ENCODE measurements around the gene MOGAT3.
"Not testable (repeated sequence)": the region's sequence is repeated elsewhere in the genome, so short reads cannot be mapped to it uniquely, and the experiment has no call there.

The MOGAT3 gene

DNA sequence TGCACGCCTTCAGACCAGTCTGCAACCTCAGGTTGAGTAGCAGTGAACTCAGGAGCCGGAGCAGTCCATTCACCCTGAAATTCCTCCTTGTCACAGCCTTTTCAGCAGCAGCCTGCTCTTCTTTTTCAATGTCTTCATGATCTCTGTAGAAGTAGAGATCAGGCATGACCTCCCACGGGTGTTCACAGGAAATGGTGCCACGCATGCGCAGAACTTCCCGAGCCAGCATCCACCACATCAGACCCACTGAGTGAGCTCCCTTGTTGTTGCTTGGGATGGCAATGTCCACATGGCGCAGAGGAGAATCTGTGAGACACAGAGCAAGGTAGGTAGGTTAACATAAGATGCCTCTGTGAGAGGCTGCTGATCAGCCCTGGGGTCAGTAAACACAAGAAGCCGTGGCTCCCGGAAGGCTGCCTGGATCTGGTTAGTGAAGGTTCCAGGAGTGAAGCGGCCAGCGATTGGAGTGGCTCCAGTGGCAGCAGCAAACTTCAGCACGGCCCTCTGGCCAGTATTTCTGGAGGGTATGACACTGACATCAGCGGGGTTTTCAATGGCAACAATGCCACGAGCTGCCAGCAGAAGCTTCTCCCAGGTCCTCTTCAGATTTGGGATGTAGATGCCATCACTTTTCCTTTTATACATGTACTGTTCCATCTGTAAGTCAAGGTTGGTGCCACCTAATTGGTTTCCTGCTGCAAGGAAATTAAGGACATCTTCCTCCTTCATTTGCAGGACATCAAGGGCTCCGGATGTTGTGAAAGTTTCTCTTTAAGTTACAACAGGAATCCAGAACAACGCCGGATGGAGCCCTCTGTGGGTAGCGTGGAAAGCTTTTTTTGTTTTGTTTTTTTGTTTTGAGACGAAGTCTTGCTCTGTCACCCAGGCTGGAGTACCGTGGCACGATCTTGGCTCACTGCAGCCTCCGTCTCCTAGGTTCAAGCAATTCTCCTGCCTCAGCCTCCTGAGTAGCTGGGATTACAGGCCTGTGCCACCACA, 3.2 kb upstream of the MOGAT3 start:
- not testable (repeated sequence) for FAIRE-seq; DNase-seq (ENCODE audit: low spot score)

DNA sequence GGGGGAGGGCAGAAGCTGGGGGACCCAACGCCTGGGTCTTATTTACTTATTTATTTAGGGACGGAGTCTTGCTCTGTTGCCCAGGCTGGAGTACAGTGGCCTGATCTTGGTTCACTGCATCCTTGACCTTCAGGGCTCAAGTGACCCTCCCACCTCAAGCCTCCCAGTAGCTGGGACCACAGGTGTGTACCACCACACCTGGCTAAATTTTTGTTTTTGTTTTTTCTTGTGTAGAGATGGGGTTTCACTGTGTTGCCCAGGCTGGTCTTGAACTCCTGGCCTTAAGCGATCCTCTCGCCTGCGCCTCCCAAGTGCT, 1.7 kb upstream of the MOGAT3 start:
- DNase-seq (ENCODE audit: low spot score): no peak
- no peak for FAIRE-seq

DNA sequence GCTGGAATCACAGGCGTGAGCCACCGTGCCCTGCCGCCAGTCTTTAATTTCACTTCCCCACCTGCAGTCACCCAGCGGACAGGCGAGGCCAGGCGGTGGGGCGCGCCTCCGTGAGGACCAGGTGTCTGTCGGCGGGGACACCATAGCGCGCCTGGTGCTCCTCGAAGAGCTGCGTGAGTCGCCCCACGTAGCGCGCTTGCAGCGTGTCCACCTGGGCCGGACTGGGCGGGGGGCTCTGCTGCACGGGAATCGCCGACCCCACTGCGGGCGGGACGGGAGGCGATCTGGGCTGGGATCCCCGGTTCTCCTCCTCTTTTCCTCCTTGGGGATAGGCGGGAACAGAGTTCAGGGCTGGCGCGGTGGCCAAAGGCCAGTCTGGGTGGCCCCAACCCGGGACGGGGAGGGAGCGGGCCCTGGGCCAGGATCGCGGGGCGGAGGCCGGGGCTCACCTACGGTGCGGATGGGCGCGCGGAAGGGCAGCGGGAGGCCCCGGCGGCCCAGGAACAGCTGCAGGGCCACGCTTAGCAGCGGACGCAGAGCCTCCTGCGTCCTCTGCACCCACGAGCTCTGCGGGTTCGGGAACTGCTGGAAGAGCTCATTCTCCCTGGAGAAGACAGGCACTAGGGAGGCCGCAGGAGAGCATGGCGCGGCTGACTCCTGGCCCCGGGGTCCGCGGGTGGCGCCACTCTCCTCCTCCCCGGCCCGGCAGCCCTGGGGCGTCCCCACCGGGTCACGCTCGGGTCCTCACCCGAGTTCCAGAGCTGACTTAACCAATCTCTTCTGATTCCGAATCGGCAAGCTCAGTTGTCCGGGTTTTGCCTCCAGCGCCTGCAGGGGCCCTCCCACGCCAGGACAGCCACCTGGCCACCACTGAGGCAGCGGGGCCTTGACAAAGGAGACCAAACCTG, 1.1 kb upstream of the MOGAT3 start:
- FAIRE-seq (no peak), DNase-seq (ENCODE audit: low spot score) (no peak)

DNA sequence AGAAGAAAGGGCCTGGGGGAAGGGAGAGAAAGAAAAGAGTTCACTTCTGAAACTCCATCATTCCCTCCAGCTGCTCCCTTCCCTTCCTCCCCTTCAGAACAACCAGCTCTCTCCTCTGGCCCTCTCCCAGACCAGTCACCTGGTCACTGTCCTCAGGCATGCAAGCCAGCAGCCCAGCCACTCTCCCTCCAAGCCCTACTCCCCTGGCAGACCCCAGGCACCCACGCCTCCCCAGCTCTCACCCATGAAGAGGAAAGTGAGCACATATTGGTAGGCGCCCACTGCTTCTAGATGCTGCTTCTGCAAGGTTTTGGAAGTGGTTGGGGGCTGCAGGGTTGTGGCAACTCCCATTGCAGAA, 353 bp downstream of the MOGAT3 start:
- FAIRE-seq: no peak
- DNase-seq (ENCODE audit: low spot score): no peak

DNA sequence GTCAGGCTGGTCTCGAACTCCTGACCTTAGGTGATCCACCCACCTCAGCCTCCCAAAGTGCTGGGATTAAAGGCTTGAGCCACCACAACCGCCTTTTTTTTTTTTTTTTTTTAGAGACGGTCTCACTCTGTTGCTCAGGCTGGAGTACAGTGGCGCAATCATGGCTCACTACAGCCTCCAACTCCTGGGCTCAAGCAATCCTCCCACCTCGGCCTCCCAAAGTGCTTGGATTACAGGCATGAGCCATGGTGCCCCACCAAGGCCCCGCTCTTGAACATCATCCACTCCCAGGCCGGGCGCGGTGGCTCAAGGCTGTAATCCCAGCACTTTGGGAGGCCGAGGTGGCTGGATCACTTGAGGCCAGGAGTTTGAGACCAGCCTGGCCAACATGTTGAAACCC, 1.3 kb downstream of the MOGAT3 start:
- not testable (repeated sequence) for DNase-seq (ENCODE audit: low spot score); FAIRE-seq

DNA sequence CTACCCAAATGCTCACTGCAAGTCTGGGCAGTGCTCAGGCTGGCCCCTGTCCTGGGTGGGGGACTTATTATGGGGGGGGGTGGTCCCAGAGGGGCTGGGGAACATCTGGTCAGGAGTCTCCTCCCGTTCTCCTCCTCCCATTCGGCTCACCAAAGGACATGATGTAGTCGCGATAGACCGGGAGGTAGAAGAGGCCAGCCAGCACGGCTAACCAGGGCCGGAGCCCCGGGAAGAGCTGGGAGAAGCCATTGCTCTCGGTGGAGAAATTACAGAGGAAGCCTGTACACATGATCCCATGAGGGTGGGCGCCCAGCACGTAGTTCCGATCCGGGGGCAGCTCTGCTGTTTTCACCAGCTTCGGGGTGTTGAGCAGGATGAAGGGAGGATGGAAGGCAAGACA, 2.4 kb downstream of the MOGAT3 start:
- FAIRE-seq: no peak
- no peak for DNase-seq (ENCODE audit: low spot score)

DNA sequence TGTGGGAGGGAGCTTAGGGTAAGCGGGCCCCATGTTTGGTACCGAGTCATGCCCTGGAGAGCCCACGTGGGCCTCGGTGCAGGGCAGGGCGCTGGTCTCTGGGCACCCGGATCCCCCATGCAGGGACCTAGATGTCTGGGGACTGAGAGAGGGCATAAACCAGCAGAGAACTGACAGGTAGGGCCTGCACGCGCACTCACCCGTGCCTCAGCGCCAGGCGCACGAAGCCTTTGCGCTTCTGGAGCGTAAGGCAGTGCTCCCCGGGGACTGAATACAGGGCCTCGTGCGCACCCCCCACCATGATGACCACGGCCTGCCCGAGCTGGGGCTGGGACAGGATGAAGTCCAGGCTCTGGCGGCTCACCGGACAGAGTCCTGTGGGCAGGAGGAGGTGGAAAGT, 2.8 kb downstream of the MOGAT3 start:
- no peak for FAIRE-seq
- DNase-seq (ENCODE audit: low spot score): no peak

DNA sequence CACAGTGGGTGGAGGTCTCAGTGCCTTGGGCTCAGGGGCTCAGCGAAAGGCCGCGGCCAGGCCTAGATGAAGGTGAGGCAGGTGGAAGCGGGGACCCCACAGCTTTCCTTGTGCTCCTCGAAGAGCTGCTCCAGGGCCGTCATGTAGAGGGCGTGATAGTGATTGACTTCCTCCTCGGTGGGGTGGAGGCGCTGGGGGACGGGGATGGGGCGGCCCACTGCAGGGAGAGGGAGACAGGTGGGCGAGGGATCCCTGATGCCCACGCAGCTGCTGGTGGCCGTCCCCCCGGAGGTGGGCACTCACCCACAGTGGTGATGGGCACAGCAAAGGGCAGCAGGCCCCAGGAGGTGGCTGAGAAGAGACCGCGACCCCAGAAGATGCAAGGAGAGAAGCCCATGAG, 5.0 kb downstream of the MOGAT3 start:
- DNase-seq (ENCODE audit: low spot score) (no peak), FAIRE-seq (no peak)

DNA sequence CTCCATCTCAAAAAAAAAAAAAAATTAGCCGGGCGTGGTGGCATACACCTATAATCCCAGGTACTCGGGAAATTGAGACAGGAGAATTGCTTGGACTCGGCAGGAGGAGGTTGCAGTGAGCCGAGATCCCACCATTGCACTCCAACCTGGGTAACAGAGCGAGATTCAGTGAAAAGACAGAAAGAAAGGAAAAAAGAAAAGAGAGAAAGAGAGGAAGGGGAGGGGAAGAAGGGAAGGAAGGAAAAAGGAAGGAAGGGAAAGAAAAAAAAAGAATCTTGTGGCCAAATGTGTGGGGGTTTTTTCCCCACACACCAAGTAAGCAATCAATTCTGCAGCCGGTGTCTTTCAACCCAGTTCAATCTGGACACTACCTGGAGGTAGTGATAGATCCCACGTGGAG, 11.7 kb downstream of the MOGAT3 start:
- FAIRE-seq: no peak
- no peak for DNase-seq (ENCODE audit: low spot score)

DNA sequence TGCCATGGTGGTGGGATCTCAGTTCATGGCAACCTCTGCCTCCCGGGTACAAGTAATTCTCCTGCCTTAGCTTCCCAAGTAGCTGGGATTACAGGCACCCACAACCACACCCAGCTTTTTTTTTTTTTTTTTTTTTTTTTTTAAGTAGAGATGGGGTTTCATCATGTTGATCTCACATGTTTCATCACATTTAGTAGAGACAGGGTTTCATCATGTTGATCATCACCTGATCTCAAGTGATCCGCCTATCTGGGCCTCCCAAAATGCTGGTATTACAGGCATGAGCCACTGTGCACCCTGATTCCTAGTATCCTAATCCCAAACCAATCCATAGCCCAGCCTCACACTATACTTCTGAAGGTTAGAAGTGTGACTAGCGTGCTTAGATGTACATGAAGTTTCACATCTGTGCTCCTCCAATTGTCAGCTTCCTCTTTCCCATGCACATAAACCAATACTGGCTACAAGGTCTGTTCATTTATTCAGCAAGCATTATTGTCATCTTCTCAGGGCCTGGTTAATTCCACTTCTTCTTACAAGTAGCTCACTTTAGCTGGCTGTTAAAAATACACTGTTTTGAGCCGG, 13.9 kb downstream of the MOGAT3 start:
- no peak for FAIRE-seq
- DNase-seq (ENCODE audit: low spot score): no peak

DNA sequence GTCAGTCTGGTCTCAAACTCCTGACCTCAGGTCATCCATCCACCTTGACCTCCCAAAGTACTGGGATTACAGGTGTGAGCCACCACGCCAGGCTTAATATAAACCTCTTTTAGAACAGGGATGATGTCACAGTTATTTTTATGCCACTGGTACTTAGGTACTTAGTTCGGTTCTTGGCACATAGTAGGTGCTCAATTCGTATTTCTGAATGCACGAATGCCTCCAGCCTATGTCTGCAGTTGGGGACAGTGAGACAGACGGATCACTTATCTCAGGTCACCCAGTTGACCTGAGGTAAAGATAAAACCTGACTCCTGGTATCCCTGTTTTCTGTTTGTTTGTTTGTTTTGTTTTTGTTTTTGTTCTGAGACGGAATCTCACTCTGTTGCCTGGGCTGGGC, 14.6 kb downstream of the MOGAT3 start:
- DNase-seq (ENCODE audit: low spot score) (no peak), FAIRE-seq (no peak)

DNA sequence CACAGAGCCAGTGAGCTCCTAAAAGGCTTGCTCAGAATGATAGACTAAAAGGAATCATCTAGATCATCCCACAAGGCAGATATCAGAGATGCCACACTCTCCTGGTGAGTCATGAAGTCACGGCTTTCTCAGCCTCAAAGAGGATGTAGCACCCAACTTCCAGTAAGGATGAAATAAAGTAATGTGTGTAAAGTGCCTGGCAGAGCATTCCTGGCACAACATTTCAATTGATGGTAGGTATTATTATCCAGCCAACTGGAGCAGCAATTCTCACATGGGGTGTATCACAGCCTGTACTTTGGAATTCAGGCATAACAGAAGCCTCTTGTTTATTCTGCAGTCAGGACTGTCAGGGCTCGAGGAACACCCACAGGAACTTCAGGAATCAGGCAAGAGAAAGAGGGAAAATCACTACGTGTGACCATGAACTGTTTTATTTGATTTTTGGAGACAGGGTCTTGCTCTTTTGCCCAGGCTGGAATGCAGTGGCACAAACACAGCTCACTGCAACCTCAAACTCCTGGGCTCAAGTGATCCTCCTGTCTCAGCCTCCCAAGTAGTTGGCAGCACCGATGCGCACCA, 15.5 kb downstream of the MOGAT3 start:
- DNase-seq (ENCODE audit: low spot score) (peak; percentile 77), FAIRE-seq (peak; percentile 72)

DNA sequence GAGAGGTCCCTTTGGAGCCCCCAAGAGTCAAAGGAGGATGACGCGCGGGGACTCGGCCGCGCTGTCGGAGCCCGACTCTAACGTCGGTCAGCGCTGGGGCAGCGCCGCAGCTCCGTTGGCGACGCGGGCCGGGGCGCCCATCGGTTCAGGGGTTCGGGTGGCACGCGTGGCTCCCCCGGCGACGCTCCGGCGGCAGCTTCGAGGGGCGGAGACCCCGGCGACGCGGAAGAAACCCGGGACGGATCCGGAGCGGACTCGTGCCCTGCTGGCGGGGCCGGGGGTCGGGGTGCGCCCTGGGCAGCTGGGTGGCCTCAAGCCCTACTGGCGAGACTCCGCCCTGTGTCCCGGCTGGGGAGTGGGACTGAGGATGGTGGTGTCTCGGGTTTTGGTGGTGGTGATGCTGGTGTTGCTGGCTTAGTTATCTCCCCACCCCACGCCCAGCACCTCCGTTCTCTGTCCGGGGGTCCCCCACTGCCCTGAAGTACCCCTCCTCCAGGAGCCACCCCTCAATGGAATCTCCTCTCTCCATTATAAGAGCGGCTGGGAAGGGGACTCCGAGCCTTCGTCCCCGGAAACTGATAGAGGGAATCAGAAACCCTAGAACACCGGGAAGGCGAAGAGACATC, 20.6 kb downstream of the MOGAT3 start, which contains the start of gene NAT16:
NAT16 (minus strand) TSS at position 164 of the 626 bp plus-strand sequence. CDS start 5,486 bp downstream, outside the sequence.
- DNase-seq (ENCODE audit: low spot score): no peak

DNA sequence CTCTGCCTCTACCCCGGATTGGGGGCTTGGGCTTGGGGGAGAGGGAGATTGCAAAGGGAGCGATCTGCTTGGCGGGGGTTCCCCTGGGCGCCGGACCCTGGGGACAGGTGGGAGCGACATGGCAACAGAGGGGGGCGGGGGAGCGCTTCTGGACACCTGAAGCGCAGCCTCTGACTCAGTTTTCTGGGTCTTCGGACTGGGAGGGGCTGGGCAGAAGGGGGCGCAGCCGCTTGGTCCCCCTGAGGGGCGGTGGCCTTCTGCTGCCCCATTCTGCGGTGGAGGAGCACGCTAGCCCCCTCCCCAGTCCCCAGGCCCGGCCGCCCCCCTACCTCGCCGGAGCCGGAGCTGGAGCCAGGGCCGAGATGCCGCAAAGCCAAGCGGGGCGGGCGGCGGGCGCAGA, 21.1 kb downstream of the MOGAT3 start:
- DNase-seq (ENCODE audit: low spot score) (no peak), FAIRE-seq (no peak)

More for the DNA sequence above, 20.6 kb downstream of the MOGAT3 start, which contains the start of gene NAT16:
- FAIRE-seq: no peak

DNA sequence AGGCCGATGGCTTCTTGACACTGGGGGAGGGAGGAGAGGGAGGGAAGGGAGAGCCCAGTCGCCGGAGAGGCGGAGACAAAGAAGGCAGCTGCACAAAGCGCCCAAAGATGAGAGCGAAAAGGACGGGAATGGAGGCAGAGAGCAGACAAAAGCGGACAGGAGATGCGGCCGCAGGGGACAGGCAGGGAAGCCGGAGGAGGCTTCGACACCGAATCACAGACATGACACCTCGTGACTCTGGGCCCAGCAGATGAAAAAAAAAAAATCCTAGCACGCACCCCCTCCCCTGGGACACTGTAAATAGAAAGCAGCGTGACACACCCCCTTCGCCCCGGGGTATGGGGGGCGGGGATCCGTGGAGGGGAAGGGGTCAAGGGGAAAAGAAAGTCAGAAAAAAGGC, 21.7 kb downstream of the MOGAT3 start:
- DNase-seq (ENCODE audit: low spot score) (no peak), FAIRE-seq (no peak)

DNA sequence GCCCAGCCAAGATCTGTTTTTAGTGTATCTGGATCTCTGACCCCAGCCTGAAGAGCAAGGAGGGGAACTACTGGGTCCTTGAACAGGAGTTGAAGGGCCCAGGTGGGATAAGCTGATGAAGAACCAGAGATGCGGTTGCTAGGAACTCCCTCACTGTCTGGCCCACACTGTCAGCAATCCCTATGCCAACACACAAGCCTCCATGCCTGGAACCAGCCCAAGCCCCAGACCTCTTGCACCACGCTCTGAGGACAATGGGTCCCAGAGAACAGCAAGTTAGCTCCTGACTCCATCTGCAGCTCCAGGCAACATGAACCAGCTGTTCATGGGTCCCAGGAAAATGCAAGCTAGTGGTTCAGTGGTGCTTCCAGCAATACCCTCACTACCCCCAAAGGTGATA, 23.2 kb downstream of the MOGAT3 start:
- DNase-seq (ENCODE audit: low spot score) (no peak), FAIRE-seq (no peak)

DNA sequence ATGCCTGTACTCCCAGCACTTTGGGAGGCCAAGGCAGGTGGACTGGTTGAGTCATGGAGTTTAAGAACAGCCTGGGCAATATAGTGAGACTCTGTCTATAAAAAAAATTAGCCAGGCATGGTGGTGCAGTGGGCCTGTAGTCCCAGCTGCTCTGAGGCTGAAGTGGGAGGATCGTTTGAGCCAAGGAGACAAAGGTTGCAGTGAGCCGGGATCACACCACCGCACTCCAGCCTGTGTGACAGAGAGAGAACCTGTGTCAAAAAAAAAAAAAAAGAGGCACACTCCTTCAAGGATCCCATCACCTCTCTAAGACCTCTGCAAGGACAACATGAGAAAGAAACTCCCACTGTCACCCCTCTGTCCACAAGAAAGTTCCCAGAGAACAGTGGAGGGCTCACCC, 25.2 kb downstream of the MOGAT3 start:
- FAIRE-seq (no peak), DNase-seq (ENCODE audit: low spot score) (no peak)

DNA sequence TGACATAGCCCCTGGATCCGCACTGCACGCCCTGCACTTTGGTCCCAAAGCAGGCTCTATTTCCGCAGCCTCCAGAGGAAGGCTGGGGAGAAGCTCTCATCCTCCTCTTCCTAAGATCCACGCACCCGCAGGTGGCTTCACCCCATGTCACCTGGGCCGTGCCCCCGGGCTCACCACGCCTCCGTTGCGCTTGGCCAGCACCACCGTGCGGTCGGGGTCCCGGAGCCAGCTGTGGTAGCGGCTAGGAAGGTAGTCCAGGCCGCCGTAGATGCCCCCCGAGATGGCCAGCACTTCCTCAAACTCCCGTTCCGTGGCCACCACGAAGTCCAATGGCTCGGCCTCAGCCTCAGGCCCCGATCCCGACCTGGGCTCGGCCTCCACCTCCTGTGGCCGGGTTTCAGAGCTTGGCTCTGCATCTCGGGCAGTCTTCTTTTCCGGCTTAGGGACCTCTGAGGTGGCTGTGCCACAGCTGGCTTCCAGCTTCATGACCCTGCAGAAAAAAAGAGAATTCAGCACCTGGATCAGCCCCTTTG, 26.4 kb downstream of the MOGAT3 start:
- FAIRE-seq: no peak

DNA sequence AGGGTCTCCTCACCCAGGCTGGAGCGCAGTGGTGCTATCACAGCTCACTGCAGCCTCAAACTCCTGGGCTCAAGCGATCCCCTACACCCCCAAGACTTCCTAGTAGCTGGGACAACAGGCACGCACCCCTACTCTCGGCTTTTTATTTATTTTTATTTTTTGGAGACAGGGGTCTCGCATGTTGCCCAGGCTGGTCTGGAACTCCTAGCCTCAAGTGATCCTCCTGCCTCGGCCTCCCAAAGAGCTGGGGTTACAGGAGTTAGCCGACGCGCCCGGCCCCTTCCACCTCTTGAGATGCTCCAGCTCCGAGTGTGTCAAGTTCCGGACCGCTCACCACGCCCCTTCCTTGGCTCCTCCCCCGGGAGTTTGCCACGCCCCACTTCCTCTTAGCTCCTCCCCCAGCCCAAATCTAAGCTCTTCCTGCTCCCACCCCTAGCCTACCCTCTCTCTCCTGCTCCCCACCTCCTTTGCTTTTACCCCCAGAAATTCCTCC, 27.0 kb downstream of the MOGAT3 start:
- DNase-seq (ENCODE audit: low spot score) (peak; percentile 19), FAIRE-seq (no peak)

More for the DNA sequence above, 26.4 kb downstream of the MOGAT3 start:
- no peak for DNase-seq (ENCODE audit: low spot score)

Data from RCC 7860 (cell line).